SU-DHL-6 (cell line): ENCODE measurements around the gene GTF2IRD1.
"Not testable (repeated sequence)": the region's sequence is repeated elsewhere in the genome, so short reads cannot be mapped to it uniquely, and the experiment has no call there.

Experiments used
- EZH2phosphoT487 ChIP-seq: fragments of 200-600 bp; sonication (generic), shearing (Covaris generic); conservative IDR thresholded peaks from 2 replicates; pipeline ENCODE4 v1.6.1; 2018; ENCODE audit warnings: mild to moderate bottlenecking, antibody characterized with exemption, low read length, moderate library complexity, mixed read lengths
- TF ChIP-seq, protein P1 (sequence below): fragments of 200-600 bp; sonication (generic); IDR thresholded peaks from one replicate; pipeline ENCODE4 v1.5.1; 2017; ENCODE audit warnings: antibody characterized with exemption, mild to moderate bottlenecking, low read length, moderate library complexity; ENCODE audit not compliant: insufficient read depth, poor library complexity, severe bottlenecking

DNA sequence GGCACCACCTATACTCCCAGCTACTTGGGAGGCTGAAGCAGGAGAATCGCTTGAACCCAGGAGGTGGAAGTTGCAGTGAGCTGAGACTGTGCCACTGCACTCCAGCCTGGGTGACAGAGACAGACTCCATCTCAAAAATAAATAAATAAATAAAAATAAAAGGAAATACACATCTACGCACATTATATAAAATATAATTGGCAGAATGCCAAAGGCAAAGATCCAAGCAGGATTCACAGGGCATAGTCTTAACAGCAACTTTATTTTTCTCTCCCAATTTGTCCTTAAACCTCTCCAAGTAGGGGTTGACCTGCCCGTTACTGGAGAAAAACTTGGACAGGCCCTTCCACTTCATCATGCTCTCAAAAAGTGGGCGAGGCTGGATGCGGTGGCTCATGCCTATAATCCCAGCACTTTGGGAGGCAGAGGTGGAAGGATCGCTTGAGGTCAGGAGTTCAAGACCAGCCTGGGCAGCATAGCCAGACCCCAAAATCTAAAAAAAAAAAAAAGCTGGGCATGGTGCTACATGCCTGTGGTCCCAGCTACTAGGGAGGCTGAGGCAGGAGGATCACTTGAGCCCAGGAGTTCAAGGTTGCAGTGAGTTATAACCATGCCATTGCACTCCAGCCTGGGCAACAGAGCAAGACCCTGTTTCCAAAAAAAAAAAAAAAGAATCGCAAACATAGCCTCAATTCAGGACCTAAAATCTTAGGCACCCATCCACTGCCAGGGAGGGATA lies 38.9 kb upstream of the GTF2IRD1 start:
- TF ChIP-seq, protein P1, sequence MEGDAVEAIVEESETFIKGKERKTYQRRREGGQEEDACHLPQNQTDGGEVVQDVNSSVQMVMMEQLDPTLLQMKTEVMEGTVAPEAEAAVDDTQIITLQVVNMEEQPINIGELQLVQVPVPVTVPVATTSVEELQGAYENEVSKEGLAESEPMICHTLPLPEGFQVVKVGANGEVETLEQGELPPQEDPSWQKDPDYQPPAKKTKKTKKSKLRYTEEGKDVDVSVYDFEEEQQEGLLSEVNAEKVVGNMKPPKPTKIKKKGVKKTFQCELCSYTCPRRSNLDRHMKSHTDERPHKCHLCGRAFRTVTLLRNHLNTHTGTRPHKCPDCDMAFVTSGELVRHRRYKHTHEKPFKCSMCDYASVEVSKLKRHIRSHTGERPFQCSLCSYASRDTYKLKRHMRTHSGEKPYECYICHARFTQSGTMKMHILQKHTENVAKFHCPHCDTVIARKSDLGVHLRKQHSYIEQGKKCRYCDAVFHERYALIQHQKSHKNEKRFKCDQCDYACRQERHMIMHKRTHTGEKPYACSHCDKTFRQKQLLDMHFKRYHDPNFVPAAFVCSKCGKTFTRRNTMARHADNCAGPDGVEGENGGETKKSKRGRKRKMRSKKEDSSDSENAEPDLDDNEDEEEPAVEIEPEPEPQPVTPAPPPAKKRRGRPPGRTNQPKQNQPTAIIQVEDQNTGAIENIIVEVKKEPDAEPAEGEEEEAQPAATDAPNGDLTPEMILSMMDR = not testable (repeated sequence)
- not testable (repeated sequence) for TF ChIP-seq EZH2phosphoT487
